ENCODE measurements around the gene SOX2.

GRCh38 chr3:181718987-181719911, 7.5 kb downstream of the SOX2 start:
- TF ChIP-seq CTCF (conservative IDR thresholded peaks at IDR 0.05; ENCODE audit: low read depth, low read length) (no peak), EZH2phosphoT487 (IDR thresholded peaks at IDR 0.05; ENCODE audit: borderline replicate concordance, low read length) (no peak), EZH2 (IDR thresholded peaks at IDR 0.05; ENCODE audit: low read length, unreplicated experiment) (no peak)

Data from PC-3 (cell line).